Hepatocyte (in vitro differentiated cells): ENCODE results near the gene TSACC.

Experiments
- EZH2 ChIP-seq: fragments of 200-600 bp; sonication (generic); IDR thresholded peaks from 2 replicates; pipeline ENCODE4 v1.6.1; 2016; ENCODE audit warnings: antibody characterized with exemption, mild to moderate bottlenecking, borderline replicate concordance
- TF ChIP-seq, protein P1 (sequence below): fragments of 200-600 bp; sonication (generic); IDR thresholded peaks from 2 replicates; pipeline ENCODE4 v1.5.1; 2016; ENCODE audit warnings: antibody characterized with exemption, mild to moderate bottlenecking; ENCODE audit not compliant: poor library complexity

DNA sequence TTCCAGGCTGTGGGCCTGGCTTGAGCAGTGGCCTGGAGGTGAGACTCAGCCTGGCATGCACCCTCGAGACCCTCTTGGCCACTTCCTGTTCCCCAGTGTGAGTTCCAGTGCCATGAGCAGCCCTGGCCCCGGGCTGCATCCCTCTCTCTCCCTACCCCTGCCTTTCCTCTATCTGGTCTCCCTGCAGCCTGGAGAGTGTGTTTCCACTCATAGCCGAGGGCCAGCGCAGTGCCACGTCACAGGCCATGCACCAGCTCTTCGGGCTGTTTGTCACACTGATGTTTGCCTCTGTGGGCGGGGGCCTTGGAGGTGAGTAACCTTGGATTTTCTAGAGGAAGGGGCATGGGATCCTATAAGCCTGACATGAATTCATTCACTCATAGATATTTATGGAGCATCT is 44.2 kb downstream of the TSACC start:
- no peak for TF ChIP-seq EZH2
- TF ChIP-seq, protein P1, sequence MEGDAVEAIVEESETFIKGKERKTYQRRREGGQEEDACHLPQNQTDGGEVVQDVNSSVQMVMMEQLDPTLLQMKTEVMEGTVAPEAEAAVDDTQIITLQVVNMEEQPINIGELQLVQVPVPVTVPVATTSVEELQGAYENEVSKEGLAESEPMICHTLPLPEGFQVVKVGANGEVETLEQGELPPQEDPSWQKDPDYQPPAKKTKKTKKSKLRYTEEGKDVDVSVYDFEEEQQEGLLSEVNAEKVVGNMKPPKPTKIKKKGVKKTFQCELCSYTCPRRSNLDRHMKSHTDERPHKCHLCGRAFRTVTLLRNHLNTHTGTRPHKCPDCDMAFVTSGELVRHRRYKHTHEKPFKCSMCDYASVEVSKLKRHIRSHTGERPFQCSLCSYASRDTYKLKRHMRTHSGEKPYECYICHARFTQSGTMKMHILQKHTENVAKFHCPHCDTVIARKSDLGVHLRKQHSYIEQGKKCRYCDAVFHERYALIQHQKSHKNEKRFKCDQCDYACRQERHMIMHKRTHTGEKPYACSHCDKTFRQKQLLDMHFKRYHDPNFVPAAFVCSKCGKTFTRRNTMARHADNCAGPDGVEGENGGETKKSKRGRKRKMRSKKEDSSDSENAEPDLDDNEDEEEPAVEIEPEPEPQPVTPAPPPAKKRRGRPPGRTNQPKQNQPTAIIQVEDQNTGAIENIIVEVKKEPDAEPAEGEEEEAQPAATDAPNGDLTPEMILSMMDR: no peak
